HFF-Myc (cell line): ENCODE results near the gene MAPKAP1.
"Not testable (repeated sequence)": the region's sequence is repeated elsewhere in the genome, so short reads cannot be mapped to it uniquely, and the experiment has no call there.

Experiments
- DNase-seq: peaks from one replicate; pipeline ENCODE4 v3.0.0-alpha.2; 2011; ENCODE audit warnings: low read depth; ENCODE audit errors: extremely low read depth
- H3K4me3 ChIP-seq: replicated peaks from 2 replicates; pipeline ENCODE4 v1.5.1; 2011; ENCODE audit warnings: low read depth, mild to moderate bottlenecking, control low read depth, low read length
- TF ChIP-seq, protein P1 (sequence below): IDR thresholded peaks from 2 replicates; pipeline ENCODE4 v1.5.1; 2012; ENCODE audit warnings: mild to moderate bottlenecking, low read depth, low read length, control low read depth; ENCODE audit errors: missing control alignments

MAPKAP1 gene

DNA sequence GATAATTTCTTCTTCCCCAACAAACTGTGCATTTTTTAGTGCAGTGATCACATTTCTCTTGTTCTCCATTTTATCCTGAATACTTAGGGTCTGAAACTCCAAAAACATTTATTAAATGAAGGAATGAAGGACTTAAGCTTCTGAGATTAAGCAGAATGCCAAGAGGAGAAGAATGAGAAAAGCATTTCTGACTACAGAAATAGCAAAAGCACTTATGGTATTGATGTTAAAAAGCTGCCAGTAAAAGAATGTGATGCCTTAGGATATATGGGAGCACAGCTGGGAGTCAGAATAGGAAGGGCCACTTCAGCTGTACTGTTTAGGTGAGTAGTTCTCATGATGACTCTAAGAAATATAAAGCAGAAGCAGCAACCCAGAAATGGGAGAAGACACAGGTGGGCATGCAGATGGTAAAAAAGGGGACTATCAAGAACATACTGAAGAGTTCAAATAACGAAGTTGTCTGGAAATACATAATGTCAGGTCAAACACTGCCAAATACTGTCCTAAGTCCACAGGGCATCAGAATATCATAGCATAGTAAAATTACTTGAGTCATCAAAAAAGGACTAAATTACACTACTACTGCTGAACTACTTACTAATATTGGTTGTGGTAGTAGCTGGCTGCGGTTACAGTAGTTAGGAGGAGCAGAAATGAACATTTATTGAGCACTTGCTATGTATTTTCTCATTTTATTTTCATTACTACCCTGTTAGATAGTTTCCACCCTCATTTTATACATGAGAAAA lies 132.7 kb downstream of the MAPKAP1 start:
- no peak overlapping the region for H3K4me3 ChIP-seq
- TF ChIP-seq, protein P1, sequence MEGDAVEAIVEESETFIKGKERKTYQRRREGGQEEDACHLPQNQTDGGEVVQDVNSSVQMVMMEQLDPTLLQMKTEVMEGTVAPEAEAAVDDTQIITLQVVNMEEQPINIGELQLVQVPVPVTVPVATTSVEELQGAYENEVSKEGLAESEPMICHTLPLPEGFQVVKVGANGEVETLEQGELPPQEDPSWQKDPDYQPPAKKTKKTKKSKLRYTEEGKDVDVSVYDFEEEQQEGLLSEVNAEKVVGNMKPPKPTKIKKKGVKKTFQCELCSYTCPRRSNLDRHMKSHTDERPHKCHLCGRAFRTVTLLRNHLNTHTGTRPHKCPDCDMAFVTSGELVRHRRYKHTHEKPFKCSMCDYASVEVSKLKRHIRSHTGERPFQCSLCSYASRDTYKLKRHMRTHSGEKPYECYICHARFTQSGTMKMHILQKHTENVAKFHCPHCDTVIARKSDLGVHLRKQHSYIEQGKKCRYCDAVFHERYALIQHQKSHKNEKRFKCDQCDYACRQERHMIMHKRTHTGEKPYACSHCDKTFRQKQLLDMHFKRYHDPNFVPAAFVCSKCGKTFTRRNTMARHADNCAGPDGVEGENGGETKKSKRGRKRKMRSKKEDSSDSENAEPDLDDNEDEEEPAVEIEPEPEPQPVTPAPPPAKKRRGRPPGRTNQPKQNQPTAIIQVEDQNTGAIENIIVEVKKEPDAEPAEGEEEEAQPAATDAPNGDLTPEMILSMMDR = no peak
- DNase-seq = no peak

DNA sequence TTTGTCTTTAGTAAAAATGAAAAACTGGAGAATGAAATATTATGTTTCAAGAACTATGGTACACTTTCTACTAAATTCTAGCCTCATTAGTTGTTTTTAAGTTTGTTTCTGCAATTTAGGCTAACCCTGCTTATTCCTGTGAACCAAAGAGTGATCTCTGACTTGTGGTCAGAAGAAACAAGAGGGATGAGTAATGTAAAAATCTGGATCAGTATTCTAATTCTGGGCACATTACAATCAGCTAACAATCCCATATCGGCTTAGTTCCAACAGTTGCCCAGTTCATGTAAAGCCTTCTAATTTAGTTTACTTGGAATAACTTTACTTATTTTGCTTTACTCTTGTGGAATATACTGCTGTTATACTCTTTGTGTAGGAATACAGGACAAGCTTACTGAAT lies 134.5 kb downstream of the MAPKAP1 start:
- H3K4me3 ChIP-seq, DNase-seq: not testable (repeated sequence)

DNA sequence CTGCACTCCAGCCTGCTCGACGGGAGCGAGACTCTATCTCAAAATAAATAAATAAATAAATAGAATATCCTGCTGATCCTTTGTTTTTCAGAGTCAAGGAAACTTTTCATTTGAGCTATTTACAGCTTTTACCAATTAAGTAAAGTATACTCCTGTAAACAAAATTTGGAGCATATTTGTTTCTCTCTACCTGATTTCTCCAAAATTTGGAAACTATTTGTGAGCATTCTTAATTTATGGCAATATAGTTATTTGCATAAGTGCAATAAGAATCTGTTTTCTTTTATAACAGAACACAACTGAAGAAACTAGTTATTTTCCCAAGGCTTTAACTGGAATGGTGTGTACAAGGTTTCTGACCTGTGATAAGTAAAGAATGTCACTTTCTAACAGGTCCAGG lies 135.2 kb downstream of the MAPKAP1 start:
- DNase-seq, H3K4me3 ChIP-seq: not testable (repeated sequence)

DNA sequence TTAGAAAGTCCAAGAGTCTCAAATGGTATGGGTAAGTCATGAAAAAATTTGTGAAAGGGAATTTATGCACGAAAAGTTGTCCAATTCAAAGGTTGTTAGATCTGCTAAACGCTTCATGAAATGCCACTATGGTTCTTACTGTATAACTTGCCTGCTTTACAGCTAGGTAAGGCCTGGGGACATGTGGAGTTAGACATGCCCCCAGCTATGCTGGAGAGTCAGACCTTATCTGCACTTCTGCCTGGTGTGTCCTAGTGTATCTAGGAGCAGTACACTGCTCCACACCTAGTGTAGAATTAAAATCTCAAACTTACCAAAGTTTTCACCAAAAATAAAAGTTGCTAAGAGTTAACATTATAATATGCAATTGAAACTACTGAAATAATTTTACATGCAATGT lies 136.8 kb downstream of the MAPKAP1 start:
- H3K4me3 ChIP-seq = no peak overlapping the region
- TF ChIP-seq, protein P1 = no peak
- no peak for DNase-seq

DNA sequence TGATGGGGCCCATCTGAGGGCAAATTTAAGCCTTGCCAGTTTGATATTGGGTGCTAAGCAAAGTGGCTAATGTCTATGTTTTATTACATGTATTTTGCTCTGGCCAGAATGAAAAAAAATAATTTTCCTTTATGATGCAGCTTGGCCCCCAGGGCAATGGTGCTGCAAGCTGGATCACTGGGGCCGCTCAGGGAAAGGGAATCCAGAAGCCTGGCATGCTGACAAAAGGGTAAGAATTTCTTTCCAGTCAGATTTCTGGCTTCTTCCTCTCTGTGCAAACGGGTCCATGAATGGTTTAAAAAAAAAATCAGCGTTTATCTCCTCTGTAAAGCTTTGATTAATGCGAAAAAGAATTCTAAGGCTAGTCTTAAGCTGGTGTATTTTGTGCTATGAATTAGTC lies 138.4 kb downstream of the MAPKAP1 start:
- no peak for DNase-seq
- TF ChIP-seq, protein P1 = no peak
- no peak overlapping the region for H3K4me3 ChIP-seq

DNA sequence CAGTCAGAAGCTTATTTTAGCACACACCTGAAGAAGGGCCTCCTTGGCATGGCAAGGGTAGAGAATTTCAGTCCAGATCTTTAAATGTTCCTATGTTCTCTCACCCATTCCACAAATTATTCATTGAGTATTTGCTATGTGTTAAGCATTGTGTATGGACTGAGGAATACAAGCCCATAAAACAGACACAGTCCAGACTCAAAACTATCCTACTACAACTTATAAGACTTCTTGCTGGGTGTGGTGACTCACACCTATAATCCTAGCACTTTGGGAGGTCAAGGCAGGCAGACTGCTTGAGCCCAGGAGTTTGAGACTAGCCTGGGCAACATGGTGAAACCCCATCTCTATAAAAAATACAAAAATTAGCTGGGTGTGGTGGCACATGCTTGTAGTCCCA lies 141.0 kb downstream of the MAPKAP1 start:
- DNase-seq, H3K4me3 ChIP-seq: not testable (repeated sequence)

DNA sequence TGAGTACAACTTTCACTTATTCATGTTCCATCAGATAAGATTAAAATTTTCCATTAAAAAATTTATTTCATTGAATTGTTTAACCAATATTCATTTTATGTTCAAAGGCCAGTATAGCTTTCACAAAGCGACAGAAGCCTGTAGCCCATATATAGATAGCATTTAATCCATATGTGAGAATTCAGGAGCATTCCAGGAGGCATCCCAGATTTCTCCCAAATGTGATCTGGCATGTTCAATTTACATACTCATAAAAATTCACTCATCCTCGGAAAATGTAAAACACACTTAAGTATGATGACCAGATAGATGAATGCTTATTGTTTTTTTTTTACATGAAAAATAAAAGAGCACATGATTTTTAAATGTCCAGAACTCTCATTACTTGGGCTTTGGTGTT lies 141.9 kb downstream of the MAPKAP1 start:
- no peak for DNase-seq
- H3K4me3 ChIP-seq = no peak overlapping the region
- TF ChIP-seq, protein P1 = no peak

DNA sequence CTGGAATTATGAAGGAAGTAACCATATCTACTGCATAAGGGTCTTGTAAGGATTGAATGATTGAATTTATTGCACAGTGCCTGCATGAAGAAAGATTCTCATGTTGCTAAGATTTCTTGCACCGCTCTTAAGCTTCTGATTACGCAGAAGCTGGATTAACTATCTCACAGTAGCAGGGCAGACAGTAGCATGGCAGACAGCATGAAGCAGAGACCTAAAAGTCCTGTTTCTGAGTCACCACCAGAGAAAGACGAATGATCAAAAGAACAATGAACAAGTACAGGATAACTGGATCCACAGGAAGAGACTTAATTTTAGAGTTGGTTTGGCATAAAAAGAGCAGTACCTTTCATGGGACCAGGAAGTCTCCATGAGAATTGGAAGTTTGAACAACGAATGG lies 142.4 kb downstream of the MAPKAP1 start:
- DNase-seq = no peak
- H3K4me3 ChIP-seq = no peak overlapping the region
- TF ChIP-seq, protein P1 = no peak
